ENCODE results near the gene UQCR11.

- TF ChIP-seq MYC (IDR thresholded peaks at IDR 0.05; ENCODE audit: low read depth, low read length) (no peak), POLR2A (IDR thresholded peaks at IDR 0.05; ENCODE audit: low read depth, low read length) (no peak)
- TF ChIP-seq, protein P1, sequence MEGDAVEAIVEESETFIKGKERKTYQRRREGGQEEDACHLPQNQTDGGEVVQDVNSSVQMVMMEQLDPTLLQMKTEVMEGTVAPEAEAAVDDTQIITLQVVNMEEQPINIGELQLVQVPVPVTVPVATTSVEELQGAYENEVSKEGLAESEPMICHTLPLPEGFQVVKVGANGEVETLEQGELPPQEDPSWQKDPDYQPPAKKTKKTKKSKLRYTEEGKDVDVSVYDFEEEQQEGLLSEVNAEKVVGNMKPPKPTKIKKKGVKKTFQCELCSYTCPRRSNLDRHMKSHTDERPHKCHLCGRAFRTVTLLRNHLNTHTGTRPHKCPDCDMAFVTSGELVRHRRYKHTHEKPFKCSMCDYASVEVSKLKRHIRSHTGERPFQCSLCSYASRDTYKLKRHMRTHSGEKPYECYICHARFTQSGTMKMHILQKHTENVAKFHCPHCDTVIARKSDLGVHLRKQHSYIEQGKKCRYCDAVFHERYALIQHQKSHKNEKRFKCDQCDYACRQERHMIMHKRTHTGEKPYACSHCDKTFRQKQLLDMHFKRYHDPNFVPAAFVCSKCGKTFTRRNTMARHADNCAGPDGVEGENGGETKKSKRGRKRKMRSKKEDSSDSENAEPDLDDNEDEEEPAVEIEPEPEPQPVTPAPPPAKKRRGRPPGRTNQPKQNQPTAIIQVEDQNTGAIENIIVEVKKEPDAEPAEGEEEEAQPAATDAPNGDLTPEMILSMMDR (IDR thresholded peaks at IDR 0.05; ENCODE audit: extremely low read depth in 1 of 2, insufficient read depth in 1 of 2, low read depth in 1 of 2, low read length in 2 of 2) = no peak
Measured at GRCh38 chr19:1567848-1568227, 37.4 kb downstream of the UQCR11 start.
